SKM-1 (cell line): ENCODE results near the gene GRM8.

Source experiments
- DNase-seq: peaks from one replicate; lab custom pipeline; 2025; ENCODE audit not compliant: unreplicated experiment; lab: John Stamatoyannopoulos, UW

The GRM8 gene

GRCh38 chr7:127231415-127231814 lies 21.3 kb downstream of the GRM8 start:
- DNase-seq, result no peak

GRCh38 chr7:127230192-127230925 lies 22.4 kb downstream of the GRM8 start:
- DNase-seq, result no peak

- no peak for DNase-seq
These were observed 25.9 kb downstream of the GRM8 start for GRCh38 chr7:127226685-127227374.

GRCh38 chr7:127221731-127222130 lies 31.0 kb downstream of the GRM8 start:
- no peak for DNase-seq

- DNase-seq, result no peak
These were observed 37.6 kb downstream of the GRM8 start for GRCh38 chr7:127214956-127215718.

- no peak for DNase-seq
These were observed 42.9 kb downstream of the GRM8 start for GRCh38 chr7:127209886-127210285.

GRCh38 chr7:127208860-127209259 lies 43.9 kb downstream of the GRM8 start:
- no peak for DNase-seq

- DNase-seq, result no peak
These were observed 44.4 kb downstream of the GRM8 start for GRCh38 chr7:127208351-127208750.

GRCh38 chr7:127207806-127208205 lies 44.9 kb downstream of the GRM8 start:
- no peak for DNase-seq

GRCh38 chr7:127207230-127207629 lies 45.5 kb downstream of the GRM8 start:
- no peak for DNase-seq

GRCh38 chr7:127194571-127194970 lies 58.2 kb downstream of the GRM8 start:
- DNase-seq, result no peak

GRCh38 chr7:127189886-127190285 lies 62.9 kb downstream of the GRM8 start:
- DNase-seq, result no peak

- DNase-seq, result no peak
These were observed 63.7 kb downstream of the GRM8 start for GRCh38 chr7:127189074-127189473.

- no peak for DNase-seq
These were observed 65.0 kb downstream of the GRM8 start for GRCh38 chr7:127187740-127188139.

GRCh38 chr7:127186686-127187085 lies 66.1 kb downstream of the GRM8 start:
- DNase-seq, result no peak

- DNase-seq, result no peak
These were observed 75.6 kb downstream of the GRM8 start for GRCh38 chr7:127177156-127177555.

GRCh38 chr7:127162366-127162765 lies 90.4 kb downstream of the GRM8 start:
- no peak for DNase-seq

- no peak for DNase-seq
These were observed 94.1 kb downstream of the GRM8 start for GRCh38 chr7:127158659-127159058.

GRCh38 chr7:127154958-127155357 lies 97.8 kb downstream of the GRM8 start:
- DNase-seq, result no peak

GRCh38 chr7:127154101-127154500 lies 98.6 kb downstream of the GRM8 start:
- no peak for DNase-seq

- peak; percentile 19 for DNase-seq
These were observed 99.4 kb downstream of the GRM8 start for GRCh38 chr7:127153315-127153714.

- DNase-seq, result no peak
These were observed 100.3 kb downstream of the GRM8 start for GRCh38 chr7:127152423-127152822.
